ENCODE measurements around the gene GJD3. TPM values are rescaled to one million over a fixed set of nuclear protein-coding genes. Genes with fewer than 3 reads are reported as not detected.

GJD3 gene
- polyA plus RNA-seq, 3 donors: not detected

- Histone ChIP-seq H3K4me3 (replicated peaks in 1 of 3; ENCODE audit: low read depth in 2 of 3, low read length in 3 of 3) (no peak overlapping the region), H3K4me1 (ENCODE audit: control insufficient read depth in 1 of 2, insufficient read depth in 2 of 2, low read length in 2 of 2) (no peaks in the 10 kb centered on the region), H3K27ac (ENCODE audit: low read depth in 1 of 2, low read length in 2 of 2) (no peak overlapping the region), H3K9me3 (replicated peaks in 1 of 2; ENCODE audit: control insufficient read depth in 1 of 2, insufficient read depth in 1 of 2, low read length in 2 of 2) (no peaks in the 10 kb centered on the region), H3K79me2 (ENCODE audit: insufficient read depth, low read length) (peaks cover 37% of the 10 kb centered on the region), H3K27me3 (ENCODE audit: control insufficient read depth in 2 of 2, insufficient read depth in 2 of 2, low read length in 2 of 2) (no peaks in the 10 kb centered on the region), H2AFZ (ENCODE audit: insufficient read depth, low read depth, low read length, poor library complexity, severe bottlenecking) (no peak overlapping the region), H3K4me2 (replicated peaks; ENCODE audit: extremely low read depth, low read length, poor library complexity, severe bottlenecking) (no peak overlapping the region), H3K36me3 (replicated peaks in 1 of 2; ENCODE audit: control insufficient read depth in 1 of 2, insufficient read depth in 2 of 2, low read length in 2 of 2) (peaks cover 38 to 88% of the 10 kb centered on the region in 2 donors), H4K20me1 (ENCODE audit: insufficient read depth, low read length) (no peaks in the 10 kb centered on the region), H3K9ac (ENCODE audit: insufficient read depth, low read length, poor library complexity, severe bottlenecking) (no peak overlapping the region)
- Mint-ChIP-seq H3K9me3 (no peaks in the 10 kb centered on the region), H3K4me1 (no peaks in the 10 kb centered on the region), H3K27ac (no peak overlapping the region), H3K27me3 (ENCODE audit: low read depth in 3 of 3) (no peaks in the 10 kb centered on the region), H3K36me3 (peaks cover 28 to 73% of the 10 kb centered on the region in 2 donors), H3K4me3 (no peak overlapping the region)
- intact Hi-C loops (cut with micrococcal nuclease): loop anchor here in 1 of 2 donors (10.0 kb wide), 1 partner anchor 127 kb away; no protein-coding TSS in a partner anchor
- no peak for DNase-seq
- TF ChIP-seq, protein P1, sequence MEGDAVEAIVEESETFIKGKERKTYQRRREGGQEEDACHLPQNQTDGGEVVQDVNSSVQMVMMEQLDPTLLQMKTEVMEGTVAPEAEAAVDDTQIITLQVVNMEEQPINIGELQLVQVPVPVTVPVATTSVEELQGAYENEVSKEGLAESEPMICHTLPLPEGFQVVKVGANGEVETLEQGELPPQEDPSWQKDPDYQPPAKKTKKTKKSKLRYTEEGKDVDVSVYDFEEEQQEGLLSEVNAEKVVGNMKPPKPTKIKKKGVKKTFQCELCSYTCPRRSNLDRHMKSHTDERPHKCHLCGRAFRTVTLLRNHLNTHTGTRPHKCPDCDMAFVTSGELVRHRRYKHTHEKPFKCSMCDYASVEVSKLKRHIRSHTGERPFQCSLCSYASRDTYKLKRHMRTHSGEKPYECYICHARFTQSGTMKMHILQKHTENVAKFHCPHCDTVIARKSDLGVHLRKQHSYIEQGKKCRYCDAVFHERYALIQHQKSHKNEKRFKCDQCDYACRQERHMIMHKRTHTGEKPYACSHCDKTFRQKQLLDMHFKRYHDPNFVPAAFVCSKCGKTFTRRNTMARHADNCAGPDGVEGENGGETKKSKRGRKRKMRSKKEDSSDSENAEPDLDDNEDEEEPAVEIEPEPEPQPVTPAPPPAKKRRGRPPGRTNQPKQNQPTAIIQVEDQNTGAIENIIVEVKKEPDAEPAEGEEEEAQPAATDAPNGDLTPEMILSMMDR (IDR thresholded peaks at IDR 0.05): no peak
- WGBS (ENCODE audit: insufficient coverage): 92% methylated on average over 2 of the region's 3 CpGs
These were observed 42.9 kb upstream of the GJD3 start for GRCh38 chr17:40407460-40407859.

GRCh38 chr17:40404003-40404402 is 39.5 kb upstream of the GJD3 start:
- Mint-ChIP-seq H3K36me3 (peaks cover 39 to 75% of the 10 kb centered on the region in 2 donors), H3K4me3 (no peak overlapping the region), H3K27ac (no peak overlapping the region), H3K9me3 (no peaks in the 10 kb centered on the region), H3K4me1 (no peaks in the 10 kb centered on the region), H3K27me3 (ENCODE audit: low read depth in 3 of 3) (no peaks in the 10 kb centered on the region)
- no peak for DNase-seq
- TF ChIP-seq, protein P1 (IDR thresholded peaks at IDR 0.05): no peak
- Histone ChIP-seq H3K9me3 (replicated peaks in 1 of 2; ENCODE audit: control insufficient read depth in 1 of 2, insufficient read depth in 1 of 2, low read length in 2 of 2) (no peaks in the 10 kb centered on the region), H3K36me3 (replicated peaks in 1 of 2; ENCODE audit: control insufficient read depth in 1 of 2, insufficient read depth in 2 of 2, low read length in 2 of 2) (peaks cover 51 to 89% of the 10 kb centered on the region in 2 donors), H3K27ac (ENCODE audit: low read depth in 1 of 2, low read length in 2 of 2) (no peak overlapping the region), H3K4me3 (replicated peaks in 1 of 3; ENCODE audit: low read depth in 2 of 3, low read length in 3 of 3) (no peak overlapping the region), H3K4me1 (ENCODE audit: control insufficient read depth in 1 of 2, insufficient read depth in 2 of 2, low read length in 2 of 2) (no peaks in the 10 kb centered on the region), H3K4me2 (replicated peaks; ENCODE audit: extremely low read depth, low read length, poor library complexity, severe bottlenecking) (no peak overlapping the region), H3K9ac (ENCODE audit: insufficient read depth, low read length, poor library complexity, severe bottlenecking) (no peak overlapping the region), H2AFZ (ENCODE audit: insufficient read depth, low read depth, low read length, poor library complexity, severe bottlenecking) (no peak overlapping the region), H3K27me3 (ENCODE audit: control insufficient read depth in 2 of 2, insufficient read depth in 2 of 2, low read length in 2 of 2) (no peaks in the 10 kb centered on the region), H4K20me1 (ENCODE audit: insufficient read depth, low read length) (no peaks in the 10 kb centered on the region), H3K79me2 (ENCODE audit: insufficient read depth, low read length) (peaks cover 26% of the 10 kb centered on the region)
- WGBS (ENCODE audit: insufficient coverage): 88% methylated on average over 2 of the region's 3 CpGs
- intact Hi-C loops (cut with micrococcal nuclease): loop anchor here in 1 of 2 donors (5.0 to 10.0 kb wide), 2 partner anchors 42 to 131 kb away; partner anchors contain the start of gene GJD3

Data from CD14-positive monocyte (primary cell).